Activated CD8-positive, alpha-beta T cell treated with anti-CD3 and anti-CD28 coated beads, Interleukin-2, amount 10 ng/mL, durations not matched to agents 7 days and 5 days (primary cell): Measurements from ENCODE around the gene NME2. TPM values are rescaled to one million over a fixed set of nuclear protein-coding genes. Genes with fewer than 3 reads are reported as not detected.
A peak's percentile ranks its signal among the peaks of the same experiment; 100 is the strongest.
"Not testable (repeated sequence)": the region's sequence is repeated elsewhere in the genome, so short reads cannot be mapped to it uniquely, and the experiment has no call there.

ENCODE experiments used
- ATAC-seq: fragments of 150-1000 bp; cut with Tn5 transposase; one replicate; pipeline ENCODE4 v1.10.0; 2021; ENCODE audit warnings: moderate library complexity
- CTCF ChIA-PET: fragments of 350-600 bp; sonication (Branson Sonifier 250); formaldehyde crosslinking; loops from one replicate; lab custom pipeline; 2021; ENCODE audit warnings: antibody characterized with exemption; lab: Charles Lee
- POLR2A ChIA-PET: fragments of 350-600 bp; sonication (Branson Sonifier 250); formaldehyde crosslinking; loops from one replicate; lab custom pipeline; 2021; ENCODE audit warnings: antibody characterized with exemption; lab: Charles Lee
- DNase-seq: peaks from one replicate; pipeline ENCODE4 v3.0.0-alpha.2; 2020
- H3K27ac Mint-ChIP-seq: one replicate; pipeline ENCODE4 v1.8.0; 2021; ENCODE audit warnings: mild to moderate bottlenecking, mixed read lengths
- H3K27me3 Mint-ChIP-seq: one replicate; pipeline ENCODE4 v1.8.0; 2021; ENCODE audit warnings: low read depth, mixed read lengths
- H3K36me3 Mint-ChIP-seq: one replicate; pipeline ENCODE4 v1.8.0; 2021; ENCODE audit warnings: low read depth, mixed read lengths
- H3K4me1 Mint-ChIP-seq: one replicate; pipeline ENCODE4 v1.8.0; 2021; ENCODE audit warnings: low read depth, mixed read lengths
- H3K4me3 Mint-ChIP-seq: one replicate; pipeline ENCODE4 v1.8.0; 2021; ENCODE audit warnings: mild to moderate bottlenecking, mixed read lengths
- H3K9me3 Mint-ChIP-seq: one replicate; pipeline ENCODE4 v1.8.0; 2022; ENCODE audit warnings: mixed read lengths; ENCODE audit not compliant: insufficient read depth
- total RNA-seq, 2 experiments: library from RNA; stranded (reverse); gene quantifications; one replicate each; pipeline ENCODE4 v1.2.3, GENCODE V29; 2021

NME2 gene
- 100 to 1,000 TPM; 502 to 542 TPM for total RNA-seq

DNA sequence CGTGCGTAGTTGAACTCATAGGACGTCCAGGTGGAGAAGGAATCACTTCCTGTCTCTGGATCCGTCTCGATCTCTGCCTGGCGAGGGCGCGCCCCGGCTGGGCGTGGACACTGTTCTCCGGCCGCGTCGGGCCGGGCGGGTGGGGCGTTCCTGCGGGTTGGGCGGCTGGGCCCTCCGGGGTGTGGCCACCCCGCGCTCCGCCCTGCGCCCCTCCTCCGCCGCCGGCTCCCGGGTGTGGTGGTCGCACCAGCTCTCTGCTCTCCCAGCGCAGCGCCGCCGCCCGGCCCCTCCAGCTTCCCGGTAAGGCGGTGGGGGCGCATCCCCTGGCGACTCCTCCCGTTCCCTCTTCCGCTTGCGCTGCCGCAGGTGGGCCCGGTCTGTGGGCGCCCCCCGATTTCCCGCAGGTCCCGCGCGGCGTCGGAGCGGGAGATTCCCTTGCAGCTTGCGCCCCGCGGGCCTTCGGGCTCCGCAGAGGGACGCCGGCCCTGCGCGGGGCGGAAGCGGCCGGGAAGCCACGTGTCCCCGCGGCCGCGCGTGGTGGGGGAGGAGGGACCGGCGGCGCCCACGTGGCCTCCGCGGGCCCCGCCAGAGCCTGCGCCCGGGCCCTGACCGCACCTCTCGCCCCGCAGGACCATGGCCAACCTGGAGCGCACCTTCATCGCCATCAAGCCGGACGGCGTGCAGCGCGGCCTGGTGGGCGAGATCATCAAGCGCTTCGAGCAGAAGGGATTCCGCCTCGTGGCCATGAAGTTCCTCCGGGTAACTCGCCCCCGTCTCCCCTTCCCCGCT is at the start of gene NME2:
Gene NME2 (plus strand): TSS at position 214 of the 789 bp plus-strand sequence. CDS start 420 bp downstream, at position 634.
- Mint-ChIP-seq H3K27ac (peak within 1 kb of the TSS; percentile 97), H3K9me3 (no peaks in the 10 kb centered on the region), H3K27me3 (no peaks in the 10 kb centered on the region), H3K4me3 (peak within 1 kb of the TSS; percentile 88), H3K36me3 (peaks cover 56% of the 10 kb centered on the region), H3K4me1 (peaks cover 37% of the 10 kb centered on the region)
- DNase-seq: peak; percentile 77
- ATAC-seq: peak; percentile 84
- POLR2A ChIA-PET: interaction anchor here (1.0 to 2.9 kb wide), 5 partner anchors 9 to 299 kb away, joined by 4 to 18 read pairs (median 7); partner anchors contain the start of genes NME1 and TOB1
- CTCF ChIA-PET: interaction anchor here (0.7 to 2.4 kb wide), 7 partner anchors 9 to 165 kb away, joined by 3 to 24 read pairs (median 4); partner anchors contain the start of genes NME1 and SPAG9

GRCh38 chr17:51118330-51119195 is 47.6 kb upstream of the NME2 start:
- DNase-seq (no peak), ATAC-seq (no peak)
- H3K4me1 Mint-ChIP-seq: peaks cover 56% of the 10 kb centered on the region
- H3K4me3 Mint-ChIP-seq: peak overlapping the region; percentile 88
- no peaks in the 10 kb centered on the region for H3K27me3 Mint-ChIP-seq
- ChIA-PET CTCF (interaction anchor here (0.8 to 4.3 kb wide), 3 partner anchors 33 to 118 kb away, joined by 3 to 26 read pairs (median 4); partner anchors contain the start of gene NME1), POLR2A (interaction anchor here (2.0 kb wide), 1 partner anchor 47 kb away, joined by 7 read pairs; the partner anchor contains the start of gene NME2)
- no peaks in the 10 kb centered on the region for H3K9me3 Mint-ChIP-seq
- no peaks in the 10 kb centered on the region for H3K36me3 Mint-ChIP-seq
- no peak overlapping the region for H3K27ac Mint-ChIP-seq

DNA sequence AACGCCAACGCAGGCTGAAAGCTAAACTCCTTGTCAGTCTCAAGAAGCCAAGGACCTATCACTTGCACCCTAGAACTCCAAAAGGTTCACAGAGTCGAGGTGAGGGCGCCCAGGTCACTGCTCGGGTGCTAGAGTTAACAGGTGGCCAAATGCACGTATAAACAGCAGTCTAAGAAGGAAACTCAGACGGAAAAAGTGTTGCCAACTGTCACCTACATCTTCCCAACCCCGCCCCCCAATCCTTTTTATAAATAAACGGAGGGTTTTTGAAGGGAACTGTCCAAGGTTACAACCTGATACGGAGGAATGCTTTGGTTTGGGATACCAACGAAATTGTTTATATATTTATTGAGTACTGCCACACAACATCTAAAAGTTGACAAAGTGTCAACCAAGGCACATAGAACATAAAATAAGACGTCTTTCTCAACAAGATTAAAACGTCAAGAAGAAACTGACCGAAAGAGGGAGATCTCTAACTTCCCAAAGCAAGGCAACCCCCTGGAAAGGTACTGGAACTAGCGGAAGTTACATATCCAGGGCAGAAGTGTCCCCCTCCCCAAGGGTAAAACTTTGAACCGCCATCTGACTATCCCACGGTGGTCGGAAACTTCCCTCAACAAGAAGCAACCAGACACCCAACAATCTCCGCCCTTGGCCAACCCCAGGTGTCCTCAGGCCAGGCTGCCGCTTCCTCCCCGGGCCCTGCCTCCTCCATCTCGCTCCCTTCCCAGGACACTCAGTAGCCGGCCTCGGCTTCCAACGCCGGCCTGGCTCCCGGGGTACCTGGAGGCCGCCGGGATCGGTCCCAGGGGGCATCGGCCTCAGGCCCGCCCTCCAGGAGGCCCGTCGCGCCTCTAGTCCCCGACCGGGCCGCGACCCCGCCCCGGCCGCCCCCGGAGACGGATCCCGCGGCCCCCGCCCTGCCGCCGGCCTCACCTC is 46.5 kb upstream of the NME2 start:
- ATAC-seq (peak; percentile 35), DNase-seq (peak; percentile 58)
- ChIA-PET CTCF (interaction anchor here (0.8 to 4.3 kb wide), 6 partner anchors 32 to 120 kb away, joined by 3 to 26 read pairs (median 3); partner anchors contain the start of genes NME1 and NME2), POLR2A (interaction anchor here (0.6 to 2.2 kb wide), 16 partner anchors 9 to 254 kb away, joined by 3 to 17 read pairs (median 5); partner anchors contain the start of genes NME1, NME2, TOB1 and UTP18)
- H3K27me3 Mint-ChIP-seq: no peaks in the 10 kb centered on the region
- no peaks in the 10 kb centered on the region for H3K9me3 Mint-ChIP-seq
- H3K4me3 Mint-ChIP-seq: peak overlapping the region; percentile 88
- peaks cover 56% of the 10 kb centered on the region for H3K4me1 Mint-ChIP-seq
- peak overlapping the region; percentile 98 for H3K27ac Mint-ChIP-seq
- H3K36me3 Mint-ChIP-seq: no peaks in the 10 kb centered on the region

GRCh38 chr17:51120357-51120738 is 45.9 kb upstream of the NME2 start:
- ATAC-seq (peak; percentile 42), DNase-seq (peak; percentile 64)
- H3K27me3 Mint-ChIP-seq: no peaks in the 10 kb centered on the region
- H3K9me3 Mint-ChIP-seq: no peaks in the 10 kb centered on the region
- no peaks in the 10 kb centered on the region for H3K36me3 Mint-ChIP-seq
- H3K27ac Mint-ChIP-seq: peak overlapping the region; percentile 98
- H3K4me1 Mint-ChIP-seq: peaks cover 51% of the 10 kb centered on the region
- CTCF ChIA-PET: interaction anchor here (0.8 to 4.3 kb wide), 4 partner anchors 33 to 121 kb away, joined by 3 to 26 read pairs (median 3); partner anchors contain the start of genes NME1 and NME2
- POLR2A ChIA-PET: interaction anchor here (0.6 to 2.2 kb wide), 17 partner anchors 9 to 297 kb away, joined by 3 to 17 read pairs (median 5); partner anchors contain the start of genes NME1, NME2, TOB1 and UTP18
- H3K4me3 Mint-ChIP-seq: peak overlapping the region; percentile 88

DNA sequence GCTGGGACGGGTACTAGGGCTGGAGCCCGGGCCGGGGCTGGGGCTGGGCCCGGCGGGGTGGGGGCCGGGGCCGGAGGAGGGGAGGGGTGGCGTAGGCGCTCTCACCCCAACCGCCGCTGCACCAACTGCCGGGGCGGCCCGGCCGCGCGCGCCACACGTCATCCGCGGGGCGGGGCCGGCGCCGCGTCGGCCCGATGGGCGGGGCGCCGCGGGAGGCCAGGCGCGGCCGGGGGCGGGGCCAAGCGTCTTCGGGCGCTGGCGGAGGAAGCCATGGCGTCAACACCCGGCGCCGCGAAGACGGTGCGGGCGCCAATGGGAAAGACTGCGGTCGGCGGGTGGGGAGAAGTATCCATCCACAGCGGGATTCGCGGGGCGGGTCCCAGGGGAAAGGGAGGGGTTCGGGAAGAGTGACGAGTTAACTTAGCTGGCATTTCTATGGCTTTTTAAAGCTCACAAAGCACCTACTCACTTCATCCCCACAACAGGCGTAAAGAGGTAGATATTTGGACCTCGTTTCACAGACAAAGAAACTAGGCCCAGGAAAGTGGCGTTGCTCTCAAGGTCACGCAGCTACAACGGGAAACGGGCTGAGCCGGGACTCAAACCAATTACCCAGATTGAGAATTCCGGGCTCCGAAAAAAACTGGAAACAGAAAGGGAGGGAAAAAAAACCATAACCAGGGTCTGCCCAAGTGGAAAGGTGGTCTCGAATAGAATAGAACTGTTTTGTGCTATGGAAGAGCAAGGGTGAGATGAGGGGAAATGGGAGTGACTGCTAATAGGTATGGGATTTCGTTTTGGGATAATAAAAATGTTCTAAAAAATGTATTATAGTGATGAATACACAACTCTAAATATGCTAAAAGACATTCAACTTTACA is 45.2 kb upstream of the NME2 start, which contains the start of gene SPAG9:
Gene SPAG9 (minus strand): TSS at position 130 of the 881 bp plus-strand sequence. CDS start 212 bp downstream, outside the sequence.
- Mint-ChIP-seq H3K4me3 (peak within 1 kb of the TSS; percentile 93), H3K9me3 (no peaks in the 10 kb centered on the region), H3K27me3 (no peaks in the 10 kb centered on the region), H3K27ac (peak within 1 kb of the TSS; percentile 98), H3K4me1 (peaks cover 51% of the 10 kb centered on the region), H3K36me3 (no peaks in the 10 kb centered on the region)
- DNase-seq (peak; percentile 93), ATAC-seq (peak; percentile 81)
- ChIA-PET CTCF (interaction anchor here (0.8 to 4.3 kb wide), 5 partner anchors 32 to 122 kb away, joined by 3 to 26 read pairs (median 3); partner anchors contain the start of genes NME1 and NME2), POLR2A (interaction anchor here (0.5 to 2.2 kb wide), 17 partner anchors 8 to 298 kb away, joined by 3 to 17 read pairs (median 4); partner anchors contain the start of genes NME1, TOB1 and UTP18)

GRCh38 chr17:51121620-51122472 is 44.4 kb upstream of the NME2 start:
- Mint-ChIP-seq H3K9me3 (no peaks in the 10 kb centered on the region), H3K36me3 (no peaks in the 10 kb centered on the region), H3K27ac (peak overlapping the region; percentile 98), H3K4me1 (peaks cover 44% of the 10 kb centered on the region), H3K4me3 (peak overlapping the region; percentile 93), H3K27me3 (no peaks in the 10 kb centered on the region)
- DNase-seq (peak; percentile 65), ATAC-seq (peak; percentile 9)
- CTCF ChIA-PET: interaction anchor here (0.7 to 4.3 kb wide), 4 partner anchors 29 to 270 kb away, joined by 3 to 26 read pairs (median 4); partner anchors contain the start of gene NME1
- POLR2A ChIA-PET: interaction anchor here (0.5 to 2.2 kb wide), 7 partner anchors 7 to 254 kb away, joined by 3 to 17 read pairs (median 5); partner anchors contain the start of genes NME1 and UTP18

DNA sequence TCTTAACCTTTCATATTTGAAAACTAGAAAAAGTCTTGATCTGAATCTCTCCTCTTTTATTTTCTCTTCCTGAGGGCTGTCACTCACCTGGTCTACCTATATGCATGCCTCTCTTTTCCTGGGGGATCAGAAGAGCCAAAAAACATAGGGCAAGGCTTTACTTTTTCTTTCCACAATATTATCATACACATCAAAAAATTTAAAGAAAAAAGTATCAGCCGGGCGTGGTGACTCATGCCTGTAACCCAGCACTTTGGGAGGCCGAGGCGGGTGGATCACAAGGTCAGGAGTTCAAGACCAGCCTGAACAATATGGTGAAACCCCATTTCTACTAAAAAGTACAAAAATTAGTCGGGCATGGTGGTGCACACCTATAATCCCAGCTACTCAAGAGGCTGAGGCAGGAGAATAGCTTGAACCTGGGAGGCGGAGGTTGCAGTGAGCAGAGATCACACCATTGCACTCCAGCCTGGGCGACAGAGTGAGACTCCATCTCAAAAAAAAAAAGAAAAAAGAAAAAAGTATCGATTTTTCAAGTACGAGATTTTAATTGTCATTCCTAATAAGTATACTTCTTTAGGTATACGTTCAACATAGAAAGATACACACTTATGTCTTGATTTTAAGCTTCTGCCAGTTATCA is 43.6 kb upstream of the NME2 start:
- ChIA-PET CTCF (interaction anchor here (1.1 to 1.3 kb wide), 2 partner anchors 31 to 270 kb away, joined by 4 read pairs; partner anchors contain the start of gene NME1), POLR2A (interaction anchor here (1.1 kb wide), 1 partner anchor 31 kb away, joined by 4 read pairs; the partner anchor contains the start of gene NME1)
- not testable (repeated sequence) for ATAC-seq, H3K27me3 Mint-ChIP-seq, H3K36me3 Mint-ChIP-seq, DNase-seq, H3K9me3 Mint-ChIP-seq
- Mint-ChIP-seq H3K27ac (peak overlapping the region; percentile 98), H3K4me1 (peaks cover 36% of the 10 kb centered on the region), H3K4me3 (peak overlapping the region; percentile 93)

DNA sequence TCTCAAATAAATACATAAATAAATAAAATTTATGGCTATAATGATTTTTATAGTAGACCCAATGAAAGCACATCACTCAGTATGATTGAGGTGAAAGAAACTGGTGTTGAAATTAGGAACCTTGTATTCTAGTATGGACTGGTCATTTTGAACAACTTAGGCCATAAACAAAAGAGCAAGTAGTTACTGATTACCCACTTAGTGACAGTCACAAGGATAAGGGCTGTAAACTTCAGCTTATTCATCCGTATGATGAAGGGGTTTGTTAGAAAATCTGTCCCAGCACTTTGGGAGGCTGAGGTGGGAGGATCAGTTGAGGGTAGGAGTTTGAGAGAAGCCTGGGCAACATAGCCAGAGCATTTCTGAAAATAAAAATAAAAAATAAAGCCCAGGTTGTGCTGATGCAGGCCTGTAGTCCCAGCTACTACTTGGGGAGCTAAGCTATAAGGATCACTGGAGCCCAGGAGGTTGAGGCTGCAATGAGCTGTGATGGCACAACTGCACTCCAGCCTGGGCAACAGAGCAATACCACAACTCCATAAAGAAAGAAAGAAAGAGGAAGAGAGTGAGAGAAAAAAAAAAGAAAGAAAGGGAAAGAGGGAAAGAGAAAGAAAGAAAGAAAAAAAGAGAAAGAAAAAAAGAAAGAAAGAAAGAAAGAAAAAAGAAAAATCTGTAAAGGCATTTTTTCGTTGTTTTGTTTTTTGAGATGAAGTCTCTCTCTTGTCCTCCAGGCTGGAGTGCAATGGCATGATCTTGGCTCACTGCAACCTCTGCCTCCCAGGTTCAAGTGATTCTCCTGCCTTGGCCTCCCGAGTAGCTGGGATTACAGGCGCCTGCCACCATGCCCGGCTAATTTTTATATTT is 41.3 kb upstream of the NME2 start:
- ChIA-PET POLR2A (interaction anchor here (0.9 to 1.2 kb wide), 3 partner anchors 14 to 258 kb away, joined by 3 to 4 read pairs (median 3); partner anchors contain the start of gene NME1), CTCF (no interaction called here)
- Mint-ChIP-seq H3K9me3 (no peaks in the 10 kb centered on the region), H3K27me3 (no peaks in the 10 kb centered on the region), H3K4me1 (peaks cover 16% of the 10 kb centered on the region), H3K36me3 (no peaks in the 10 kb centered on the region), H3K27ac (no peak overlapping the region), H3K4me3 (no peak overlapping the region)
- no peak for ATAC-seq
- no peak for DNase-seq
